HEK293 (cell line): ENCODE results near the gene SORT1.
A peak's percentile ranks its signal among the peaks of the same experiment; 100 is the strongest.

Experiments used
- BCL11B ChIP-seq: fragments of 450-650 bp; formaldehyde crosslinking; IDR thresholded peaks from 2 replicates; pipeline ENCODE4 v1.5.1; 2016; ENCODE audit warnings: low read depth, missing biosample characterization, missing genetic modification characterization
- GFI1B ChIP-seq: fragments of 450-650 bp; formaldehyde crosslinking; IDR thresholded peaks from 2 replicates; pipeline ENCODE4 v1.5.1; 2016; ENCODE audit warnings: missing biosample characterization, missing genetic modification characterization
- GLI2 ChIP-seq: fragments of 450-650 bp; formaldehyde crosslinking; IDR thresholded peaks from 2 replicates; pipeline ENCODE4; 2017; ENCODE audit warnings: missing biosample characterization, missing genetic modification characterization, low read depth, borderline replicate concordance
- HOXC10 ChIP-seq: sonication (generic); formaldehyde crosslinking; IDR thresholded peaks from 2 replicates; pipeline ENCODE4 v1.8.1; 2023; ENCODE audit warnings: mild to moderate bottlenecking, missing genetic modification reagents
- KLF16 ChIP-seq: fragments of 450-650 bp; formaldehyde crosslinking; IDR thresholded peaks from 2 replicates; pipeline ENCODE4 v1.5.1; 2017; ENCODE audit warnings: missing biosample characterization, missing genetic modification characterization
- KLF17 ChIP-seq: fragments of 450-650 bp; formaldehyde crosslinking; IDR thresholded peaks from 2 replicates; pipeline ENCODE4 v1.5.1; 2016; ENCODE audit warnings: missing biosample characterization, missing genetic modification characterization
- KLF9 ChIP-seq: fragments of 450-650 bp; formaldehyde crosslinking; IDR thresholded peaks from 2 replicates; pipeline ENCODE4 v1.5.1; 2016; ENCODE audit warnings: missing biosample characterization, missing genetic modification characterization, low read depth
- PRDM4 ChIP-seq: fragments of 450-650 bp; formaldehyde crosslinking; IDR thresholded peaks from 2 replicates; pipeline ENCODE4 v1.5.1; 2017; ENCODE audit warnings: missing biosample characterization, missing genetic modification characterization
- SCRT1 ChIP-seq: fragments of 450-650 bp; formaldehyde crosslinking; IDR thresholded peaks from 2 replicates; pipeline ENCODE4 v1.5.1; 2016; ENCODE audit warnings: missing biosample characterization, missing genetic modification characterization, borderline replicate concordance
- ZEB2 ChIP-seq: fragments of 450-650 bp; formaldehyde crosslinking; IDR thresholded peaks from 2 replicates; pipeline ENCODE4 v1.5.1; 2016; ENCODE audit warnings: missing biosample characterization, missing genetic modification characterization
- ZFP37 ChIP-seq: fragments of 450-650 bp; formaldehyde crosslinking; IDR thresholded peaks from 2 replicates; pipeline ENCODE4 v1.5.1; 2016; ENCODE audit warnings: missing biosample characterization, missing genetic modification characterization
- ZFP41 ChIP-seq: fragments of 450-650 bp; formaldehyde crosslinking; IDR thresholded peaks from 2 replicates; pipeline ENCODE4 v1.5.1; 2016; ENCODE audit warnings: missing biosample characterization, missing genetic modification characterization, borderline replicate concordance
- ZNF114 ChIP-seq: fragments of 450-650 bp; formaldehyde crosslinking; IDR thresholded peaks from 2 replicates; pipeline ENCODE4 v1.5.0; 2017; ENCODE audit warnings: missing biosample characterization, missing genetic modification characterization
- ZNF133 ChIP-seq: fragments of 450-650 bp; formaldehyde crosslinking; IDR thresholded peaks from 2 replicates; pipeline ENCODE4 v1.5.1; 2016; ENCODE audit warnings: missing biosample characterization, missing genetic modification characterization
- ZNF175 ChIP-seq: fragments of 450-650 bp; formaldehyde crosslinking; IDR thresholded peaks from 2 replicates; pipeline ENCODE4 v1.5.1; 2016; ENCODE audit warnings: missing biosample characterization, missing genetic modification characterization
- ZNF2 ChIP-seq: fragments of 450-650 bp; formaldehyde crosslinking; IDR thresholded peaks from 2 replicates; pipeline ENCODE4 v1.5.1; 2016; ENCODE audit warnings: missing biosample characterization, missing genetic modification characterization
- ZNF202 ChIP-seq: fragments of 450-650 bp; formaldehyde crosslinking; IDR thresholded peaks from 2 replicates; pipeline ENCODE4 v1.5.1; 2016; ENCODE audit warnings: missing biosample characterization, missing genetic modification characterization, borderline replicate concordance
- ZNF324 ChIP-seq: fragments of 450-650 bp; formaldehyde crosslinking; IDR thresholded peaks from 2 replicates; pipeline ENCODE4 v1.5.1; 2016; ENCODE audit warnings: missing biosample characterization, missing genetic modification characterization
- ZNF530 ChIP-seq: fragments of 450-650 bp; formaldehyde crosslinking; IDR thresholded peaks from 2 replicates; pipeline ENCODE4 v1.5.1; 2016; ENCODE audit warnings: low read depth, missing biosample characterization, missing genetic modification characterization
- ZNF561 ChIP-seq: fragments of 450-650 bp; IDR thresholded peaks from 2 replicates; pipeline ENCODE4 v1.5.1; 2018; ENCODE audit warnings: missing biosample characterization, missing genetic modification characterization, borderline replicate concordance
- ZNF747 ChIP-seq: fragments of 450-650 bp; formaldehyde crosslinking; IDR thresholded peaks from 2 replicates; pipeline ENCODE4 v1.5.1; 2016; ENCODE audit warnings: missing biosample characterization, missing genetic modification characterization
- ZNF76 ChIP-seq: fragments of 450-650 bp; formaldehyde crosslinking; IDR thresholded peaks from 2 replicates; pipeline ENCODE4; 2016; ENCODE audit warnings: low read depth, missing biosample characterization, missing genetic modification characterization, borderline replicate concordance
- ZSCAN30 ChIP-seq: fragments of 450-650 bp; IDR thresholded peaks from 2 replicates; pipeline ENCODE4 v1.5.1; 2018; ENCODE audit warnings: missing biosample characterization, mild to moderate bottlenecking, missing genetic modification characterization, moderate library complexity
- TF ChIP-seq, protein P1 (sequence below): fragments of 450-650 bp; formaldehyde crosslinking; IDR thresholded peaks from 2 replicates; pipeline ENCODE4 v1.5.1; 2017; ENCODE audit warnings: missing biosample characterization, mild to moderate bottlenecking, missing genetic modification characterization, moderate library complexity
- TF ChIP-seq, protein P2 (sequence below): fragments of 450-650 bp; formaldehyde crosslinking; IDR thresholded peaks from 2 replicates; pipeline ENCODE4 v1.5.1; 2016; ENCODE audit warnings: missing biosample characterization, missing genetic modification characterization
- TF ChIP-seq, protein P3 (sequence below): fragments of 450-650 bp; formaldehyde crosslinking; IDR thresholded peaks from 2 replicates; pipeline ENCODE4 v1.5.1; 2016; ENCODE audit warnings: missing biosample characterization, missing genetic modification characterization
- TF ChIP-seq, protein P4 (sequence below): fragments of 450-650 bp; formaldehyde crosslinking; IDR thresholded peaks from 2 replicates; pipeline ENCODE4 v1.5.1; 2016; ENCODE audit warnings: missing biosample characterization, missing genetic modification characterization

SORT1 gene

GRCh38 chr1:109425391-109426280 lies 27.9 kb upstream of the SORT1 start (continued):
- TF ChIP-seq PRDM4, result no peak
- TF ChIP-seq GLI2 (tag by site-specific recombination), result no peak
- TF ChIP-seq ZNF175, result no peak
- no peak for TF ChIP-seq KLF16 (tag by site-specific recombination)
- no peak for TF ChIP-seq HOXC10 (CRISPR knock-in tag)
- TF ChIP-seq ZFP41 (tag by site-specific recombination), result no peak
- TF ChIP-seq, protein P1, sequence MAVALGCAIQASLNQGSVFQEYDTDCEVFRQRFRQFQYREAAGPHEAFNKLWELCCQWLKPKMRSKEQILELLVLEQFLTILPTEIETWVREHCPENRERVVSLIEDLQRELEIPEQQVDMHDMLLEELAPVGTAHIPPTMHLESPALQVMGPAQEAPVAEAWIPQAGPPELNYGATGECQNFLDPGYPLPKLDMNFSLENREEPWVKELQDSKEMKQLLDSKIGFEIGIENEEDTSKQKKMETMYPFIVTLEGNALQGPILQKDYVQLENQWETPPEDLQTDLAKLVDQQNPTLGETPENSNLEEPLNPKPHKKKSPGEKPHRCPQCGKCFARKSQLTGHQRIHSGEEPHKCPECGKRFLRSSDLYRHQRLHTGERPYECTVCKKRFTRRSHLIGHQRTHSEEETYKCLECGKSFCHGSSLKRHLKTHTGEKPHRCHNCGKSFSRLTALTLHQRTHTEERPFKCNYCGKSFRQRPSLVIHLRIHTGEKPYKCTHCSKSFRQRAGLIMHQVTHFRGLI, result no peak; the same call in 1 of the 2 replicates
- peak; percentile 52 for TF ChIP-seq ZEB2 (tag by site-specific recombination)
- TF ChIP-seq, protein P2, sequence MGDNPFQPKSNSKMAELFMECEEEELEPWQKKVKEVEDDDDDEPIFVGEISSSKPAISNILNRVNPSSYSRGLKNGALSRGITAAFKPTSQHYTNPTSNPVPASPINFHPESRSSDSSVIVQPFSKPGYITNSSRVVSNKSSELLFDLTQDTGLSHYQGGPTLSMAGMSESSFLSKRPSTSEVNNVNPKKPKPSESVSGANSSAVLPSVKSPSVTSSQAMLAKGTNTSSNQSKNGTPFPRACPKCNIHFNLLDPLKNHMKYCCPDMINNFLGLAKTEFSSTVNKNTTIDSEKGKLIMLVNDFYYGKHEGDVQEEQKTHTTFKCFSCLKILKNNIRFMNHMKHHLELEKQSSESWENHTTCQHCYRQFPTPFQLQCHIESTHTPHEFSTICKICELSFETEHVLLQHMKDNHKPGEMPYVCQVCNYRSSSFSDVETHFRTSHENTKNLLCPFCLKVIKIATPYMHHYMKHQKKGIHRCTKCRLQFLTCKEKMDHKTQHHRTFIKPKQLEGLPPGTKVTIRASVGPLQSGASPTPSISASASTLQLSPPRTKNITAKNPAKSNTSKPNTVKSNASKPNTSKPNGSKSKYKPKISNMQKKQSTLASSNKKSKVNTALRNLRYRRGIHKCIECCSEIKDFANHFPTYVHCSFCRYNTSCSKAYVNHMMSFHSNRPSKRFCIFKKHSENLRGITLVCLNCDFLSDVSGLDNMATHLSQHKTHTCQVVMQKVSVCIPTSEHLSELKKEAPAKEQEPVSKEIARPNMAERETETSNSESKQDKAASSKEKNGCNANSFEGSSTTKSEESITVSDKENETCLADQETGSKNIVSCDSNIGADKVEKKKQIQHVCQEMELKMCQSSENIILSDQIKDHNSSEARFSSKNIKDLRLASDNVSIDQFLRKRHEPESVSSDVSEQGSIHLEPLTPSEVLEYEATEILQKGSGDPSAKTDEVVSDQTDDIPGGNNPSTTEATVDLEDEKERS (tag by site-specific recombination), result no peak
- TF ChIP-seq ZNF76 (tag by site-specific recombination), result peak; percentile 90; the same call in 1 of the 2 replicates
- TF ChIP-seq KLF17 (tag by site-specific recombination), result peak; percentile 33; the same call in 1 of the 2 replicates
- TF ChIP-seq ZNF133 (tag by site-specific recombination), result no peak
- TF ChIP-seq, protein P3, sequence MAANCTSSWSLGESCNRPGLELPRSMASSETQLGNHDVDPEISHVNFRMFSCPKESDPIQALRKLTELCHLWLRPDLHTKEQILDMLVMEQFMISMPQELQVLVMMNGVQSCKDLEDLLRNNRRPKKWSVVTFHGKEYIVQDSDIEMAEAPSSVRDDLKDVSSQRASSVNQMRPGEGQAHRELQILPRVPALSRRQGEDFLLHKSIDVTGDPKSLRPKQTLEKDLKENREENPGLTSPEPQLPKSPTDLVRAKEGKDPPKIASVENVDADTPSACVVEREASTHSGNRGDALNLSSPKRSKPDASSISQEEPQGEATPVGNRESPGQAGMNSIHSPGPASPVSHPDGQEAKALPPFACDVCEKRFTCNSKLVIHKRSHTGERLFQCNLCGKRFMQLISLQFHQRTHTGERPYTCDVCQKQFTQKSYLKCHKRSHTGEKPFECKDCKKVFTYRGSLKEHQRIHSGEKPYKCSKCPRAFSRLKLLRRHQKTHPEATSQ (tag by site-specific recombination), result peak; percentile 29; the same call in 1 of the 2 replicates
- TF ChIP-seq GFI1B (tag by site-specific recombination), result no peak
- TF ChIP-seq, protein P4, sequence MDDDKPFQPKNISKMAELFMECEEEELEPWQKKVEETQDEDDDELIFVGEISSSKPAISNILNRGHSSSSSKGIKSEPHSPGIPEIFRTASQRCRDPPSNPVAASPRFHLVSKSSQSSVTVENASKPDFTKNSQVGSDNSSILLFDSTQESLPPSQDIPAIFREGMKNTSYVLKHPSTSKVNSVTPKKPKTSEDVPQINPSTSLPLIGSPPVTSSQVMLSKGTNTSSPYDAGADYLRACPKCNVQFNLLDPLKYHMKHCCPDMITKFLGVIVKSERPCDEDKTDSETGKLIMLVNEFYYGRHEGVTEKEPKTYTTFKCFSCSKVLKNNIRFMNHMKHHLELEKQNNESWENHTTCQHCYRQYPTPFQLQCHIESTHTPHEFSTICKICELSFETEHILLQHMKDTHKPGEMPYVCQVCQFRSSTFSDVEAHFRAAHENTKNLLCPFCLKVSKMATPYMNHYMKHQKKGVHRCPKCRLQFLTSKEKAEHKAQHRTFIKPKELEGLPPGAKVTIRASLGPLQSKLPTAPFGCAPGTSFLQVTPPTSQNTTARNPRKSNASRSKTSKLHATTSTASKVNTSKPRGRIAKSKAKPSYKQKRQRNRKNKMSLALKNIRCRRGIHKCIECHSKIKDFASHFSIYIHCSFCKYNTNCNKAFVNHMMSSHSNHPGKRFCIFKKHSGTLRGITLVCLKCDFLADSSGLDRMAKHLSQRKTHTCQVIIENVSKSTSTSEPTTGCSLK (tag by site-specific recombination), result no peak
- no peak for TF ChIP-seq BCL11B (tag by site-specific recombination)
- peak; percentile 44; the same call in 1 of the 2 replicates for TF ChIP-seq KLF9 (tag by site-specific recombination)
- peak; percentile 82; the same call in 1 of the 2 replicates for TF ChIP-seq ZFP37 (tag by site-specific recombination)
- peak; percentile 72; the same call in 1 of the 2 replicates for TF ChIP-seq ZNF324 (tag by site-specific recombination)
- 0 out of 2 replicates have a peak, but pooled peaks have one; percentile 28 for TF ChIP-seq ZNF561 (tag by site-specific recombination)
- TF ChIP-seq ZNF114, result no peak
- no peak for TF ChIP-seq ZNF202 (tag by site-specific recombination)
- TF ChIP-seq ZNF2 (tag by site-specific recombination), result no peak
- TF ChIP-seq ZNF530 (tag by site-specific recombination), result no peak
- 0 out of 2 replicates have a peak, but pooled peaks have one; percentile 71 for TF ChIP-seq ZSCAN30 (tag by site-specific recombination)
- no peak for TF ChIP-seq ZNF747 (tag by site-specific recombination)
- no peak for TF ChIP-seq SCRT1
